ENCODE measurements around the gene PPA2.

PPA2 gene

GRCh38 chr4:105387466-105387865 lies 86.4 kb downstream of the PPA2 start:
- no peak for DNase-seq

- DNase-seq = no peak
These were observed 87.8 kb downstream of the PPA2 start for GRCh38 chr4:105386012-105386411.

DNA sequence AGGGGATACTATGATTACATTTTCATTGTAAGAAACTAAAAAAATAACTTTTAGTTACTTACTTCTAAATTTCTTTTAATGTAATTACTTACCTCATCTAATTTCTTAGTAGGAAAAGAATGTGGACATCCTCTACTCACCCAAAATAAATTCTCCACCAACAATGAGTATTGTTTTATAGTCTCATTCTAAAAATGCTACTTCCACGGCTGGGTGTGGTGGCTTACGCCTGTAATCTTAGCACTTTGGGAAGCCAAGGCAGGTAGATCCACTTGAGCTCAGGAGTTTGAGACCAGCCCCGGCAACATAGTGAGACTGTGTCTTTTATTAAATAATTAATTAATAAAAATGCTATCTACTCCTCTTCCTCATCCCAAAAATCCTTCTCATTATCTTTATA lies 99.8 kb downstream of the PPA2 start:
- no peak for DNase-seq

GRCh38 chr4:105373324-105373723 lies 100.5 kb downstream of the PPA2 start:
- no peak for DNase-seq

DNA sequence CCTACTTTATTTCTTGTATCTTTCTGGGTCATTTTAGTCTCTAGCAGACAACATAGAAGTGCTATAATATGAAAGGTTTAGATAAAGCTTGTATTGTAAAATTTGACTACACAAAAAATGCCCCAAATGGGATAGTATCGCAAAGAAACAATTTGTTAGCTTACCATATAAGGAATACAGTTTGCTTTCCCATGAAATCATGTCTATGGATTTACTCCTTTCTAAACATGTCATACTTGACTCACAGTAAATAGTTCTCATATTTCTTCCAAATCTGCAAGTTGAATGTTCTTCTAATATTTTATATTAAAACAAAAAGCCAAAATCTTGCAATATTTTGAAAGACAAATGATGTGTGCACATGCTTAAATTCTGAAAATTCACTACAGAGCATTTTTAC lies 103.9 kb downstream of the PPA2 start:
- DNase-seq = no peak

DNA sequence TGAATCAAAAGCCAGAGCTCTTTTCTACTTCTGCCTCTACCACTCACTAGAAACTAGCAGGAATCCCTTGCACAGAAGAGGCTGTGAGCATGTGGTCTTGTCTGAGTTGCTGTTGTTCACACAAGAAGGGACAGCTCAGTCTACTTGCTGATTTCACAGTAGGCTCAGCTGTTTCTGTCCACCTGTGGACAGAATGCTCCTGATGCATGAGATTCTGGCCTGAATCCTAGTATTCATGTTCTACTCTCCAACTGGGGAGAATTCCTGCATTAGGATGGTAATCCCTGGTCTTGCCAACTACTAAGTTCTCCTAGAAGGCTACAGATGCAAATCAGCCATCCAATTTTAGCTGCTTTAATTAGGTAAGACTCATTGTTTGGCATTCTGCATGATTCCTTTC lies 112.8 kb downstream of the PPA2 start:
- DNase-seq = no peak

GRCh38 chr4:105357258-105357980 lies 116.4 kb downstream of the PPA2 start:
- DNase-seq = no peak

DNA sequence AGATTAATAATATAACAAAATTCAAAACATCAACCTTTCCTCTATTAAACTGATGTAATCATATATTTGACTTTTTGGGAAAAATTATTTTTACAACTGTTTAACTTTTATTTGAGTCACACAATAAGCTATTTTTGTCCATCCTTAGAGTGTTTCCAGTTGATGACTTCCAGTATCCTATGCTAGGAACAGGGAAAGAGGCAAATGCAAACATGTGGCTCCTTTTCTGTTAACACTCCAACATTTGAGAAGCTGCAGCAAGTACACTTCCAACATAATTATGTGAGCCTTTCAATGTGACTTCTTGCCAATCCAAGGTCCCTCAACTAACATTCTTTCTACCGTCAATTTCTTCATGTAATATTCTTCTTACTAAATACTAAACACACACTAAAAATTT lies 117.7 kb downstream of the PPA2 start:
- no peak for DNase-seq

GRCh38 chr4:105352826-105353225 lies 121.0 kb downstream of the PPA2 start:
- DNase-seq = no peak

DNA sequence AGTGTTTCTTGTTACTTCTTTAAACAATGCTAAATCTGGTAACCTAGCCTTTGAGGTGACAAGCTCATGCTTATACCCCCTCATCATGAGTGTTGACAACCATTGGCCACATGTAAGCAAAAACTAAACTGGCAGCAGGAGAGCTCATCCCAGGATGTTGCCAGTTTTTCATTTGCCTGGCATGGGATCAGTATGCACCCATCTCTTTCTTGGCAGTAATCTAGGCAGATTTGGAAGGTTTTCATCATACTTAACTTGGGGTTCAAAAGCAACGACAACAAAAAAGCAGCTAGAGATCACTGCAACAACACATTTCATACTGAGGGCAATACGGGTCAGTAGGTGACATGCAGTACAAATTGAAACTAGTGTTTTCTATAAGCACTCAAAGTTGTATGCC lies 122.0 kb downstream of the PPA2 start:
- no peak for DNase-seq

GRCh38 chr4:105350859-105351490 lies 122.9 kb downstream of the PPA2 start:
- no peak for DNase-seq

- DNase-seq = no peak
These were observed 125.1 kb downstream of the PPA2 start for GRCh38 chr4:105348719-105349118.

- DNase-seq = no peak
These were observed 127.0 kb downstream of the PPA2 start for GRCh38 chr4:105346869-105347268.

- no peak for DNase-seq
These were observed 128.0 kb downstream of the PPA2 start for GRCh38 chr4:105345838-105346237.

DNA sequence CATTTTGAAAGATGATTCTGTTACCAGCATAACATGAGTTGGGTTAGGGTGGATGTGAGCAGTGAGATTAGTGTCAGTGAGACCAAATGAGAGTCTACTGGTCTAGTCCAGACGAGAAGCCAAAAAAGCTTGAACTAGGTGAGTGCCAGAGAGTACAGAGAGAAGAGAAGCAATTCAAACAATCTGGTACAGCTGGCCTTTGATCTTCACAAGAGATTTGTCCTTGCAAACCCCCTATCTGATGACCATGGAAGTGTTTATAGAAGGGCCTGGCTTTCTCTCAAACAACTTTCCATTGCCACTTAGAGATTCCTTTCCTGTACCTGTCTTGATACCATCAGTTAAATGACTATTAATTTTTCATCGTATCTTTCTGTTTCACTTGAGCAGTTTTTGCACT lies 128.5 kb downstream of the PPA2 start:
- no peak for DNase-seq

DNA sequence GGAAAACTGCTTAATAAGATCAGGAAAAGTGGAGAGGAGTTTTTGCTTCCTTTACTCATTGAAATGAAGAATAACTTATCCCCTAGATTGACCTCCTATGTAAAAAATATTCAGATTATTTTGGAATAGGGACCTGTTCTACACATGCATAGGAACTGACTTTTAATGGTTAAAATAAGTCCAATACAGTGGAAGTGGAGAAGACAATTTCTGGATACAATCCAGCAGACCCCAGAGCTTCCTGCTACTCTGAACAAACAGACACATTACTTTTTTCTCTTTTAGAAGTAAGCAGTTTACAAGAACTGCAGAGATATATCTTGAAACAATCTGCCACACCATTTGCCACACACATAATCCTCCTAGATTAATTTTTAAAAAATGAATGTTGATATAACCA lies 129.7 kb downstream of the PPA2 start:
- no peak for DNase-seq

GRCh38 chr4:105343146-105343931 lies 130.5 kb downstream of the PPA2 start:
- DNase-seq = no peak

GRCh38 chr4:105329081-105329480 lies 144.8 kb downstream of the PPA2 start:
- no peak for DNase-seq

GRCh38 chr4:105327956-105328355 lies 145.9 kb downstream of the PPA2 start:
- no peak for DNase-seq

GRCh38 chr4:105327222-105327621 lies 146.6 kb downstream of the PPA2 start:
- no peak for DNase-seq
